GM10847 (cell line): ENCODE results near the gene UBL4A.

Experiments used
- POLR2A ChIP-seq: IDR thresholded peaks from 2 replicates; pipeline ENCODE4 v1.6.1; 2011; ENCODE audit not compliant: insufficient read length; ENCODE audit errors: extremely low read depth

UBL4A gene

DNA sequence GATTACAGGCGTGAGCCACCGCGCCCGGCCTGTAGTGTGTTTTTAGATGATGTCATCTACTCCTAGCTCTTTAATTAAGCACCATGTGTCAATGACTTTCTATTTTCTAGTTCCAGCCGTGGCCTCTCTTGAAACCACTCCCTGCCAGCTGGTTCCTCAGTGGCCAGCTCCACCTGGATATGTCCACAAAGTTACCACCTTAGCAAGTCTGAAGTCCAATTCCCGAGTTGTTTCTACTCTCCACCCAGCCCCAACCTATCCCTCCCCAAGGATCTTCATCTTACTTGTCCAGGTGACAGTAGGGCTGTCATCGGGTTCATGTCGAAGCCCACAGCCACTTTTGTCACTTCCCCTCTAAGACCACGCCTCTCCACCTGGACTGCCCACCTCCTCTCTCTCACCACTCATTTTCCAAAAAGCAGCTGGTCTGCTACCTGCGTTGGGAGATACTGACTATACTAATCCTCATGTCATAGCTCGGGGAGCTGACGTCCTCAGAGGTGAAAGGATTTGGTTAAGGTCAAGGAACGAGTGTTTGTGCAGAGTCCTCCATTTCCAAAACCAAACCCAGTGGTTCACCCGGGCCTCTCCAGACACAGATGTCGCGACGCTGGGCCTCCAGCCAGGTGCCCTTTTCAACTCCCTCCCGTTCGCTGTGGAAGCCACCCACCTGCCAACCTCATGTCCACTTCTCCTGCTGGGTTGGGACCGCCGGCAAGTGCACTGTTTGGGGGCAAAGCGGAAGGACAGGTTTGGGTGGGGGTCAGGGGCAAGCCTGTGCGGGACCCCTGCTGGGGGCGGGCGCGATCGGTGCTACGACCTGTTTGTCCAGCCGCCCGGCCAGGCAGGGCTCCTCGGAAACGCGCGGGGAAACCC, 28.9 kb upstream of the UBL4A start:
- no peak for TF ChIP-seq POLR2A

DNA sequence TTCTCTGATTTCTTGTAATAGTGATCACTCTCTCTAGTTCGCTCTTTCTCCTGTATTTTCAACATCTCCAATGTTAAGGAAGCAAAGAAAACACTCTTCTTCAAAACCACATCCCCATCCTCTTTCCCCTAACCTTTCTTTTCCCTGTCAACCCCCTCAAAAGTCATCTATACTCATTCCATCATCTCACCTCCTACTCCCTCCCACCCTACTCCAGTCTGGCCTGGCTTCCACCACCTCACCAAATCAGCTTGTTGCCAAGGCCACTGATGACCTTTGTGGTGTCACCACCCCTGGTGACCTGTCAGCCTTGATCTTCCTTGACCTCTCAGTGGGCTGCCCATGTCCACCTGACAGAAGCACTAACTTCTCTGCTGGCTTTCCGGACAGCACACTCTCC, 27.3 kb upstream of the UBL4A start:
- TF ChIP-seq POLR2A = no peak

DNA sequence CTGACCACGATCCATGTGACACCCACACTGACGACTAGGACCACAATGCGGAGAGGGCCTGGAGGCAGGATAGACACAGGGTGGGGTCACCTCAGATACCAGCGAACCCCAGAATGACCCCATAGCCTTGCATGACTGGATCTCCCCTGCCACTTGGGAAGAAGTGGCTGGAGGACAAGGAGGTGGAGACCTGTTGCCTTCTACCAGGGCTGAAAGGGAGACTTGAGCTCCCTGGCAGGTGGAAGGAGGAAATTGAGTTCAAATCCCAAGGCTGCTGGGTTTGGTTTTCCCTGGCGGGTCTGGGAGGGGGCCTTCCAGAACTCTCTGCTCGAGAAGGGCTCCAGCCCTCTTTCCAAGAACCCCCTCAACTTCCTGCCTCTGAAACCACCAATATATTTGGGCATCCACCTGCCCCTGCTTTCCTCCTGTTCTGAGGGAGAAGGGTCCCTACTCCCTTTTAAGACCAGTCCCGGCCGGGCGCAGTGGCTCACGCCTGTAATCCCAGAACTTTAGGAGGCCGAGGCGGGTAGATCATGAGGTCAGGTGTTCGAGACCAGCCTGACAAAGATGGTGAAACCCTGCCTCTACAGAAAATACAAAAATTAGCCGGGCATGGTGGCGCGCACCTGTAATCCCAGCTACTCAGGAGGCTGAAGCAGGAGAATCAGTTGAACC, 26.6 kb upstream of the UBL4A start:
- no peak for TF ChIP-seq POLR2A

DNA sequence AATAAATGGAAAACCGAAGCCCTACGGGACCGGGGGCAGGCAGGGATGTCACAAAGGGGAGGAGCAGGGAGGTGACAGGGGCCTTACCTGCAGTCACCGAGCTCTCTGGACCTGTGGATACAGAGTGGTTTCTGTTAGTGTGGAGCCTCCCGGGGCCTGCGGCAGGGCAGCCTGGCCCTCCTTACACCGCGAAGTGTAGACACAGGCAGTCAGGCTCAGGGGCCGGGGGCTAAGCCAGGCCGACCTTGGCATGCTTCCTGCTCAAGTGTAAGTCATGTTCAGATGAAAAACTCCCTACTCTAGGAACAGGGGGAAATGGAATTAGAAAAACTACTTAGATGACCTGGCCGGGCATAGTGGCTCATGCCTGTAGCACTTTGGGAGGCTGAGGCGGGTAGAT, 25.3 kb upstream of the UBL4A start:
- no peak for TF ChIP-seq POLR2A

DNA sequence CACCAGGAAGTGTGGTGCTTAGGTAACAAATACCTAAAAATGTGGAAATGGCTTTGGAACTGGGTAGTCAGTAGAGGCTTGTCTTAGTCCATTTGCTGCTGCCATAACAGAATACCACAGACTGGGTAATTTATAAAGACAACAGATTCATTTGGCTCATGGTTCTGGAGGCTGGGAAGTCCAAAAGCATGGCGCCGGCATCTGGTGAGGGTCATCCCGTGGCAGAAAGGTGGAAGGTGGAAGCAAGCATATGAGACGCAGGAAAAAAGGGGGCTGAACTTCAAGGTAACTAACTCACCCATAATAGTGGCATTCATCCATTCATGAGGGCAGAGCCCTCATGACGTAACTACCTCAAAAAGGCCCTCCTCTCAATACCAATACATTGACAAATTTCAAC, 23.0 kb upstream of the UBL4A start:
- TF ChIP-seq POLR2A = no peak

DNA sequence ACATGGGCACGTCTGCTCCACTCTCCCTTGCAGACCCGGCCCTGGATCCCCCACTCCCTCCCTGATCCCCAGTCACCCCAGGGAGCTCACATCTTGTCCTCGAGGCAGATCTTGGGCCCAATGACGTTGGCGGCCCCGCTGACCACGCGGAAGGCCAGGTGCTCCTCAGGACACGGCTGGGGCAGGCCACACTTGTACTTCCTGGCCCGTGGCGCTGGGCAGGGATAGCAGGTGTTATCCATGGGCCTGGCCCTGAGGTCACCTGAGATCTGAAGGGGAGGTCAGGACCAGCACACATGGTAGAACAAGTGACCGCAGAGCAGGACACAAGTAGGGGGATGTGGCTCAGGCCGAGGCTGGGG, 21.9 kb upstream of the UBL4A start:
- TF ChIP-seq POLR2A = no peak

DNA sequence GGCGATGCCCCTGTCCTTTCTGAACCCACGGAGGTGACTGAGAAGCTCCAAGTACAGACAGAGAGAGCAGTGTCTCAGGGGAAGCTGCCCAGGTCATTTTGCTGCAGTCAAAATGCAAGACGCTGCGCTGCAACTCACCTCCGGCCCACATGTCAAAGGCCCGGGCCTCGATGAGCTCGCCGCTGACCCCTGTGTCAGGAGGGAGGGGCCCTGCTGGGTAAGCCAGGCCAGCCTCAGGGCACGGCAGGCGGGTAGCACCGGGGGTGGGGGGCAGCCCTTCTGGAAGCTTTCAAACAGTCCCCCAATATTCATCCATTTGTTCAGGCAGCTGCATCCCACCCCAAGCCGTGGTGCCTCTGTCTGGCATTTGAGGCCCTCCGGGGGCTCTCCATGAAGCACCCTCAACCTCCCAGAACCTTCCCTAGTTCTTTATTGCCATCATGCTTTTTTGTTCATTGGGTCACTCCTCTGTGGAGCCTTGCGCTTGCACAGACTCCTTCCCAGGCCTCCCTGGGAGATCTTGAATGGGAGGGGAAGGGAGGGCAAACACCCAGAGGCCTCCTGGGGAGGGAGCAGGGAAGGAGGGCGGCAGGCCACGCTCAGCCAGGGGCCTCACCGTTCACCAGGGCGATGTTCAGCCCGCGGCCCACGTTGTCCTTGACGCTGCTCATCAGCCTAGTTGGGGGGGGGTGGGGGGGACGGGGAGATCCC, 21.4 kb upstream of the UBL4A start:
- no peak for TF ChIP-seq POLR2A

DNA sequence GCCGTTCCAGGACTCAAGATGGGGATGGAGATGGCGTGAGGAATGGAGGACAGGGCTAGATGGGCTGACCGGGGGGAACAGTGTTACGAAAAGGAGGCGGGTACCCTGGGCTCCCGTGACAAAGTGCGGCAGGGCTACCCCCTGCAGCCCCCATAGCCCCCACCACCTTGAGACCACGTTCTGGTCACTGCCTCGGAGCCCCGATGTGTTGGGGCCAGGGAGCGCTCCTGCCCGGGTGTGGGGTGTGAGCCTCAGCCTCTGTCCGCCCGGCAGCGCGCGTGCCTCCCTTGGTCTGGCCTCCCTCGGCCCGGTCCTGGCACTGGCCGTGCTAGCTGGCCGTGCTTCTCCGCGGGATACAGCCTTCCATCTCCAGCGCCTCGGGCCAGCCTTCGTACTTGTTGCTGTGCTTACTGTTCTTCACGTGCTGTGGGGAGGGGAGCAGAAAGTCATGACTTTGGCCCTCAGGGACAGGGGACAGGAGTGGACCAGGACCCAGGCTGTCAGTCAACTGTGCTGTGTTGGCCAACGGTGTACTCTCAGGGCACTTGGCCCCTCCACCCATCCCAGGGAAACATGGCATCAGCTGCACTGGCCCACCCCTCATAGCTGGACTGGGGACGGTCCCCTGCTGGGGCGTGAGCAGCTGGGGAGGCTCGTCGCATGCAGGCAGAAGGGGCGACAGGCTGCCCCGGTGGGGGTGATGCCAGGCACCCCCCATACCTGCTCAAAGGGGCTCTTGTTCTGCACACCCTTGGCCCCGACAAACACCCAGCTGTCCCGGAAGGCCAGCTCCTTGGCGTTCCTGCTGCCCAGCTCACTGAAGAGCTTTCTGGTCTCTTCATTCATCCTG, 20.3 kb upstream of the UBL4A start:
- no peak for TF ChIP-seq POLR2A

DNA sequence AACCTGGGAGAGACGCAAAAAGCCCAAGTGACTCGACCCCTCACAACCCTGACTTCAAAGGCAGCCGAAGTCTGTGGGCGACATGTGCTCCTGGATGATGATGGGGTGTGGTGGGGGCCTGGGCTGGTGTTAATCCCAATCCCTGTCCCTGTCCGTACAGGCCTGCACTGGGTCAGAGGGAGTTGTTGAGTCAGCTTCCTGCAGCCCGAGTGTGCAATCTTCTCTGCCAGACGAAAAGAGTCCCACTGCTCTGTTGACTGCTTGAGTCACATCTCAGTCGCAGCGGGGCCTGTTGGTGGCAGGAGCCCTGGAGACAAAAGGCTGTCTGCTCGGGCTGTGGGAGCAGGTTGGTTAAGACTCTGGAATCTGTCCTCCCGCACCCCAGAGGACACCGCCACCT, 19.3 kb upstream of the UBL4A start:
- no peak for TF ChIP-seq POLR2A

DNA sequence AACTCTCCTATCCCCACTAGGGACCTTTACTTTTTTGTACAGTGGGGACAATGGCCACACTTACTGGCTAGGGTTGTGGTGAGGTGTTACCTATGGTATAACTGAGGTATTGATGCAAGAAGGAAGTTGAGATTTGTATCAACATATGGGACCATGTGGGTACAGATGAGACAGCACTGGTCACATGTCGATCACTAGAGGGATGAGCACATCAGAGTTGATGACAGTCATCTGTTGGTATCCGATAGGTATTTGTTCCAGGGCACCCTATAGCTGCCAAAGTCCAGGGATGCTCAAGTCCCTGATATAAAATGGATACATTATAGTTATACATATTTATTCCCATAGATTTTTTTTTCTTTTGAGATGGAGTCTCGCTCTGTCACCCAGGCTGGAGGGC, 16.6 kb upstream of the UBL4A start:
- no peak for TF ChIP-seq POLR2A

DNA sequence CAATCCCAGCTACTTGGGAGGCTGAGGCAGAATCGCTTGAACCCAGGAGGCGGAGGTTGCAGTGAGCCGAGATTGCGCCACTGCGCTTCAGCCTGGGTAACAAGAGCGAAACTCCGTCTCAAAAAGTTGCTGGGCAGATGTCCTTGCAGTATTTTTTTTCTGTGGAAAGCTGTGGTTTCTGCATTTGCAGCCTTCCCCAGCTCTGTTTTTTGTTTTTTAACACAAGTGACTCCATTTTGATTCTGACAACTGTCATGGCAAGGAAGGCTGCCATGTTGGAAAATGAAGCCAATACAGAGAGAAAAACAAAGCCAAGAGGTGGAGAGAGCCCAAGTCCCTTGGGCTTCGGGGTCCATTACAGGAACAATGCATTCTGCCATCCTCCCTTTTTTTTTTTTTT, 15.7 kb upstream of the UBL4A start:
- TF ChIP-seq POLR2A = no peak

DNA sequence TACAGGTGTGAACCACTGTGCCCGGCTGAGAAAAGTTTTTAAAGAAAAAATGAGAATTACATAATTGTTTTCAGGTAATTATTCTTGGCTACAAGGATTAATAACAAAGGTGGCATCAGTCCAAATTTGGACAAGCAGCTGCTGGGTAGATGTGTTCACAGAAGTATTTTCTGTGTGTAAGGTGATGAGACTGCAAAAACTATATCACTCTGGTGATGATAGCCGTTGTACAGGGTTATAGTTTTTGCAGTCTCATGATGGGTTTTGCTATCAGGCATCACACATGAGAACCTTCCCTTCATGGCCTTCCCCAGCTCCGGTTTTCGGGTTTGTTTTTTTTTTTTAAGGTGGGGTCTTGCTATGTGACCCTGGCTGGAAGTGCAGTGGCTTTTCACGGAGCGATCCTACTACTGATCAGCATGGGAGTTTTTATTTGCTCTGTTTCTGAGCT, 9.1 kb upstream of the UBL4A start:
- no peak for TF ChIP-seq POLR2A

DNA sequence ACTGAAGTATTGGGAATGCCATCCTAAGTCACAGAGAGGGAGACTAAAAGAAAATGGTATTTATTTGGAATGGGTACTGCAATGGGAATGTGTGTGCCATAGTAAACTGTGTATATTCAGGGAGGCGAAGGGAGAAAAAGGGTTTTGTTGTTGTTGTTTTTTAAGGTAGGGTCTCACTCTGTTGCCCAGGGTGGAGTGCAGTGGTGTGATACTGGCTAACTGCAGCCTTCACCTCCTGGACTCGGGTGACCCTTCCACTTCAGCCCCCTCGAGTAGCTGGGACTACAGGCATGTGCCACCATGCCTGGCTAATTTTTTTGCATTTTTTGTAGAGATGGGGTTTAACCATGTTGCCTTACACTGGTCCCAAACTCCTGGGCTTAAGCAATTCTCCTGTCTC, 8.3 kb upstream of the UBL4A start:
- TF ChIP-seq POLR2A = no peak

DNA sequence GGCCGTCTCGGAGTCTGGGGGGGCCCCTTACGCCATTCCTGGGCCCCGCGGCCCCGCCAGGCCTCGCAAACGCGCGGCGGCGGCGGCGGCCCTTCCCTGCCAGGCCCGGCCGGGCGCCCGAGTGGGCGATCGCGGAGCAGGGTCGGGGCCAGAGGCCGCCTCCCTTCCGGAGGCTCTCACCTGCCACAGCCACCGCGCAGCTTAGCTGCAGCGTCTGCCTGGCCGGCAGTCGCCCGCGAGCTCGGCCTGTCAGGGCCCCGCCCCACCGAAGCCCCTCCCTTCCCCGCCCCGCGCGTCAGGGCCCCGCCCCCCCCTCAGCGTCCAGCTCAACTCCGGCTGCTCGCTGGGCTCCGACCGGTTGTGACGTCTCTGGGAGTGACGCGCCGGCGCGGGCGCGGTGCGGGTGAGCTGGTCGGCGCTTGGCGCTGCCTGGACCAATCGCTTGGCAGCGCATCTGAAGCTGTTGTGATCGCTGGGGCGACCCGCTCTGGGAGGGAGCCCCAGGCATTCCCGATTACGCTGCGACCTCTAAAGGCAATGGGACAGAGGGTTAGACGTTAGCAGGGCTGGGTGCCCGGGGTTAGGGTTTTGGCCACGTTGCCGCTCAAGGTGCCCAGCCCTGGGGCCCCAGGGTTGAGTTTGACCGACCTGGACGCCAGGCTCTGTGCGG, 4.1 kb upstream of the UBL4A start, which contains the start of gene SLC10A3:
Gene SLC10A3, minus strand, starts transcription at position 216 of the 670 bp plus-strand sequence. CDS start 1,689 bp downstream, outside the sequence.
- peak; percentile 94 for TF ChIP-seq POLR2A
